Mucosa of descending colon (tissue), 3 donors: ENCODE results near the gene SIL1. TPM values are rescaled to one million over a fixed set of nuclear protein-coding genes. Genes with fewer than 3 reads are reported as not detected.

Source experiments
- ATAC-seq: fragments of 200-7000 bp; cut with Tn5 transposase; one replicate; pipeline ENCODE4 v1.9.1; 2020; ENCODE audit warnings: mild to moderate bottlenecking, moderate library complexity
- DNase-seq, 3 donors: peaks; one replicate each; pipeline ENCODE4 v3.0.0-alpha.2; 2020
- H3K36me3 ChIP-seq: fragments of 200-600 bp; one replicate; pipeline ENCODE4 v1.8.0; 2021; ENCODE audit warnings: low read depth, mild to moderate bottlenecking
- H3K4me1 ChIP-seq: fragments of 200-600 bp; one replicate; pipeline ENCODE4 v1.8.0; 2021; ENCODE audit warnings: low read depth, mild to moderate bottlenecking
- H3K4me3 ChIP-seq: fragments of 200-600 bp; one replicate; pipeline ENCODE4 v1.8.0; 2021; ENCODE audit warnings: mild to moderate bottlenecking
- H3K9me3 ChIP-seq: fragments of 200-600 bp; one replicate; pipeline ENCODE4 v1.8.0; 2021; ENCODE audit warnings: mild to moderate bottlenecking
- CTCF ChIP-seq: fragments of 200-600 bp; IDR thresholded peaks from one replicate; pipeline ENCODE4 v1.8.0; 2022; ENCODE audit warnings: antibody characterized with exemption, mild to moderate bottlenecking
- intact Hi-C, 2 donors: fragments of 100-400 bp; cut with DNase I in 1 of 2; cut with micrococcal nuclease in 1 of 2; formaldehyde crosslinking; loops; one replicate each; pipeline versions ENCODE4 v1.11.0 to v1.11.1; 2022; cut with DNase I, micrococcal nuclease
- total RNA-seq, 3 donors: library from RNA; stranded (reverse); fragmentation: NEBNext Ultra II Directional in 2 of 3; extraction: Animal tissue kit (Norgen Biotek cat#: 25700) in 2 of 3; gene quantifications; one replicate each; pipeline versions ENCODE4 v1.2.1 to v1.2.4, GENCODE V29; 2021 to 2023
- donor health status: DM: no; HTN: no; CAD: no; lungs with moderate emphysema.
- donor health status: DM: no; HTN: no; CAD: no.
- donor health status: DM: no; HTN: yes; CAD: no.

SIL1 gene
- total RNA-seq, 3 donors from 2014 or later, result 35.2 to 35.8 (median 35.6) TPM

- H3K4me1 ChIP-seq, result no peaks in the 10 kb centered on the region
- H3K36me3 ChIP-seq, result no peaks in the 10 kb centered on the region
- ATAC-seq, result peak; percentile 4
- no peaks in the 10 kb centered on the region for H3K9me3 ChIP-seq
- no peak for DNase-seq
- intact Hi-C loops, result no loop called here
- no peak for TF ChIP-seq CTCF
- H3K4me3 ChIP-seq, result no peak overlapping the region
These were observed 254.5 kb downstream of the SIL1 start for GRCh38 chr5:138943599-138944173.

GRCh38 chr5:138942861-138943260, 255.3 kb downstream of the SIL1 start:
- no peak overlapping the region for H3K4me3 ChIP-seq
- H3K9me3 ChIP-seq, result no peaks in the 10 kb centered on the region
- H3K4me1 ChIP-seq, result no peaks in the 10 kb centered on the region
- ATAC-seq, result no peak
- TF ChIP-seq CTCF, result no peak
- intact Hi-C loops, result no loop called here
- no peak for DNase-seq
- H3K36me3 ChIP-seq, result no peaks in the 10 kb centered on the region

- ATAC-seq, result no peak
- intact Hi-C loops, result no loop called here
- H3K9me3 ChIP-seq, result no peaks in the 10 kb centered on the region
- H3K36me3 ChIP-seq, result no peaks in the 10 kb centered on the region
- H3K4me3 ChIP-seq, result no peak overlapping the region
- DNase-seq, result no peak
- no peak for TF ChIP-seq CTCF
- H3K4me1 ChIP-seq, result no peaks in the 10 kb centered on the region
These were observed 256.1 kb downstream of the SIL1 start for GRCh38 chr5:138942066-138942465.

GRCh38 chr5:138938526-138938925, 259.6 kb downstream of the SIL1 start:
- no peak overlapping the region for H3K4me3 ChIP-seq
- no peaks in the 10 kb centered on the region for H3K36me3 ChIP-seq
- no peak for TF ChIP-seq CTCF
- intact Hi-C loops, result no loop called here
- ATAC-seq, result peak; percentile 59
- H3K9me3 ChIP-seq, result no peaks in the 10 kb centered on the region
- no peak for DNase-seq
- H3K4me1 ChIP-seq, result no peaks in the 10 kb centered on the region

- no peak for TF ChIP-seq CTCF
- ATAC-seq (peak; percentile 37), DNase-seq (peak in 1 of 3 donors; percentile 36)
- H3K4me1 ChIP-seq, result no peaks in the 10 kb centered on the region
- peaks cover under 1% of the 10 kb centered on the region for H3K36me3 ChIP-seq
- H3K9me3 ChIP-seq, result no peaks in the 10 kb centered on the region
- no peak overlapping the region for H3K4me3 ChIP-seq
- intact Hi-C loops, result no loop called here
These were observed 260.5 kb downstream of the SIL1 start for GRCh38 chr5:138937392-138938387.
